ENCODE results near the gene BST1. TPM values are rescaled to one million over a fixed set of nuclear protein-coding genes. Genes with fewer than 3 reads are reported as not detected.

Gene BST1
- total RNA-seq, 1 experiment from 2014 or later: 1.4 TPM

GRCh38 chr4:15672101-15672500, 30.8 kb upstream of the BST1 start (continued):
- TF ChIP-seq ZNF512 (CRISPR knock-in tag; IDR thresholded peaks at IDR 0.05; ENCODE audit: borderline replicate concordance) (no peak), CREM (CRISPR knock-in tag; IDR thresholded peaks at IDR 0.05) (no peak), ZMAT4 (CRISPR knock-in tag; IDR thresholded peaks at IDR 0.05) (no peak), AFF4 (CRISPR knock-in tag; IDR thresholded peaks at IDR 0.05; ENCODE audit: borderline replicate concordance) (no peak)

- H3K27ac Mint-ChIP-seq: no peak overlapping the region
- no peaks in the 10 kb centered on the region for H3K9me3 Mint-ChIP-seq
- ATAC-seq (no peak), DNase-seq (ENCODE audit: low spot score) (no peak)
- ChIA-PET CTCF (interaction anchor here (0.8 kb wide), 1 partner anchor 194 kb away, joined by 3 read pairs; no protein-coding TSS in a partner anchor), POLR2A (no interaction called here)
- no peak for TF ChIP-seq IRF1 (CRISPR knock-in tag; IDR thresholded peaks at IDR 0.05)
- no peak for TF ChIP-seq ZNF219 (CRISPR knock-in tag; IDR thresholded peaks at IDR 0.05; ENCODE audit: borderline replicate concordance)
- no peak for TF ChIP-seq ATF6 (CRISPR knock-in tag; IDR thresholded peaks at IDR 0.05)
- no peak for TF ChIP-seq ZNF671 (CRISPR knock-in tag; IDR thresholded peaks at IDR 0.05)
- no peak for TF ChIP-seq ZNF512 (CRISPR knock-in tag; IDR thresholded peaks at IDR 0.05; ENCODE audit: borderline replicate concordance)
- TF ChIP-seq FOXP4 (CRISPR knock-in tag; IDR thresholded peaks at IDR 0.05): no peak
- TF ChIP-seq USF2 (CRISPR knock-in tag; IDR thresholded peaks at IDR 0.05): no peak
- no peak for TF ChIP-seq FOXP1 (CRISPR knock-in tag; IDR thresholded peaks at IDR 0.05; ENCODE audit: borderline replicate concordance)
- no peak for TF ChIP-seq CREM (CRISPR knock-in tag; IDR thresholded peaks at IDR 0.05)
- TF ChIP-seq MLX (CRISPR knock-in tag; IDR thresholded peaks at IDR 0.05): no peak
- TF ChIP-seq FOXJ3 (CRISPR knock-in tag; IDR thresholded peaks at IDR 0.05; ENCODE audit: borderline replicate concordance): no peak
- no peak for TF ChIP-seq TP53 (CRISPR knock-in tag; IDR thresholded peaks at IDR 0.05)
- no peak for TF ChIP-seq NR1H2 (CRISPR knock-in tag; IDR thresholded peaks at IDR 0.05)
- no peak for TF ChIP-seq CBFB (CRISPR knock-in tag; IDR thresholded peaks at IDR 0.05; ENCODE audit: low read depth)
- TF ChIP-seq NR3C1 (CRISPR knock-in tag; conservative IDR thresholded peaks at IDR 0.05; ENCODE audit: low read depth): no peak
- no peak overlapping the region for H3K4me3 Mint-ChIP-seq
- H3K4me1 Mint-ChIP-seq: peaks cover 21% of the 10 kb centered on the region
- peaks cover 10% of the 10 kb centered on the region for H3K36me3 Mint-ChIP-seq
- no peaks in the 10 kb centered on the region for H3K27me3 Mint-ChIP-seq (ENCODE audit: low read depth)
Observed at GRCh38 chr4:15673337-15673736, 29.5 kb upstream of the BST1 start.

Data from WTC11 (cell line).